HG03571 (cell line): ENCODE data around the gene FRMD1.

ENCODE experiments used
- ATAC-seq: cut with Tn5 transposase; IDR thresholded peaks from one replicate; pipeline ENCODE4 v1.9.1; 2021; ENCODE audit not compliant: unreplicated experiment

The FRMD1 gene

GRCh38 chr6:168031411-168031971 lies 47.5 kb downstream of the FRMD1 start:
- ATAC-seq: no peak

DNA sequence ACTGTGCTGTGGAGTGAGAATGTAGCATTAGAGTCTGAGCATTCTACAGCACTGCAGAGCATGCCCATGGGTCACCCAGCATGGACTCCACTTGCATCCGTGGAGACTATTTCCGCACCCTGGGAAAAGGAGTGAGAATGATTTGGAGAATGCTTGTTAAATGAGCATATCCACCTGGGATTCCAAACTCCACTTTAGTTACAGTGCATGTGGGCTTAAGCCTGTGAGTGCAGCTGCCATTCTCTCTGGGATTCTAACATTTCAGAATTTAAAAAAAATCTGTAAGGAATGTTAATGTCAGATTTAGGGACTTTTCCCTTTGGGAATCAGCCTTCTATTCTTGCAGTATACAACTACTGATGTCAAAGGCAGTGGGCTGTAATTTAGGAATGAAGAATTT lies 48.1 kb downstream of the FRMD1 start:
- no peak for ATAC-seq

- no peak for ATAC-seq
Measured at GRCh38 chr6:168030218-168030746, 48.7 kb downstream of the FRMD1 start.

DNA sequence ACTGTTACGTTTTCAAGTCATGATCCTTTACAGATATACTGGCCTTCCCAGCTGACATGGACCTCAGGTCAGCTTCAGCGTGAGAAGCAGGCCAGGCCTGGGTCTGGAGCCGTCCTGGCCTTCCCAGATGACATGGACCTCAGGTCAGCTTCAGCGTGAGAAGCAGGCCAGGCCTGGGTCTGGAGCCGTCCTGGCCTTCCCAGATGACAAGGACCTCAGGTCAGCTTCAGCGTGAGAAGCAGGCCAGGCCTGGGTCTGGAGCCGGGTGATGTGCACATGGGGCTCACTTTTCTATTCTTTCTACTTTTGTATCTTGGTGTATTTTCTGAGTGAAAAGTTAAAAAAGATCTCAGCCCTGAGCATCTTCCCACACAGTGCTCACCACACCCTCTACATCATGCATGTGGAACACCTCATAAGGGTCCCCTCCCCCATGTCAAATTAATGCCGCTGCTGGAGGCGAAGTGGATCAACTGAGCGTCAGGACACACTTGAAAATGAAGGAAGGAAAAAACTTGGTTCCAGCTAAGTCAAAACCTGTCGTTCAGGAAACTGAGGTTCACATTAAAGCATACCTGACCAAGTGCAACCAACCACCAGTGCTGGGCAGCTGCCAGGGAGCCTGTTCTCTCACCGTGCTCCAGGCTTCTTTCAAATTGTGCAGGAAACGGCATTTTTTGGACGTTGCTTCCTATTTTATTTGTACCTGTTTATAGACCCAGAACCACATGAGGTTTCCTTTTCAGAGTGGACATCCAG lies 49.4 kb downstream of the FRMD1 start:
- ATAC-seq: no peak

DNA sequence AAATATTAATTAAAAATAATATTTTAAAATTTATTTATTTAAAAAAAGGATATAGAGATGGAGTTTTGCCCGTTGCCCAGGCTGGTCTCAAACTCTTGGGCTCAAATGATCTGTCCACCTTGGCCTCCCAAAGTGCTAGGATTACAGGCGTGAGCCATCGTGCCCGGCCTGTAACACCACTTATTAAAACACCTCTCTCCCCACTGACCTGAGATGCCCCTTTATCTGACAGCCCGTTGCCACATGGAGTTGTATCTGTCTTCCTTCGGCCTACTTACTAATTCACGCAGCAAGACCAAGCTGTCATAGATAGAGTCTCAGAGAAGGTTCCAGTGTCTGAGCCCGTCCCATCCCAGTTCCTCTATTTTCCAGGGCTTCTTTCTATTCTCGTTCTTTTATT lies 50.8 kb downstream of the FRMD1 start:
- no peak for ATAC-seq

DNA sequence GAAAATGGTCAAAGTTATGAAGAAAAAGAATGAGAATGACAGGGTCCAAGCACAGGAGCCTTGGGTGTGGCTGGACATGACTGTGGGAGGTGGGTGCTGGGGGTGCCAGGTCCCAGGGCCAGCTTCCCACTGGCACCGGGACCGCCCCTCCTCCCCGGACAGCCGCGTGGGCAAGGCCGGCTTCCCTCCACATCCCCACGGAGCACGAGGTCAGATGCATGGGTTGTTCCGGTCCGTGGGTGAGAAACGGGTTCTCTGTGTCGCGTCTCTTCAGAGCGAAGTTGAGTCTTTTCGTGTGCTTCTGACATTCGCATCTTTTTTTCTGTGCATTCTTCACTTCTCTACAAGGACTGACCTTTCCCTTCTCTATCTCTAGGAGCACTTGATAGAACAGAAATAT lies 51.5 kb downstream of the FRMD1 start:
- no peak for ATAC-seq

DNA sequence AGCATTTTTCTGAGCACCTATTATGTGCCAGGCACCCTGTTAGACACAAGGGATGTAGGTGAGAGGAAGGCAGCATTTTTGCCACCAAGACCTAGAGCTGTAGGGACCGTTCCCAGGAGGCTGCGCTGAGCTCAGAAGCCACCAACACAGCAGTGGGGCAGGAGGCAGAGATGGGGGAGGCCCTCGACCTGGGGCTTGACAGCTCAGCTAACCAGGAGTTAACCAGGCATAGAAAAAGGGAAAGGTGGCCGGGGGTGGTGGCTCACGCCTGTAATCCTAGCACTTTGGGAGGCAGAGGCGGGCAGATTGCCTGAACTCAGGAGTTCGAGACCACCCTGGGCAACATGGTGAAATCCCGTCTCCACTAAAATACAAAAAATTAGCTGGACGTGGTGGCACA lies 52.1 kb downstream of the FRMD1 start:
- ATAC-seq: no peak

DNA sequence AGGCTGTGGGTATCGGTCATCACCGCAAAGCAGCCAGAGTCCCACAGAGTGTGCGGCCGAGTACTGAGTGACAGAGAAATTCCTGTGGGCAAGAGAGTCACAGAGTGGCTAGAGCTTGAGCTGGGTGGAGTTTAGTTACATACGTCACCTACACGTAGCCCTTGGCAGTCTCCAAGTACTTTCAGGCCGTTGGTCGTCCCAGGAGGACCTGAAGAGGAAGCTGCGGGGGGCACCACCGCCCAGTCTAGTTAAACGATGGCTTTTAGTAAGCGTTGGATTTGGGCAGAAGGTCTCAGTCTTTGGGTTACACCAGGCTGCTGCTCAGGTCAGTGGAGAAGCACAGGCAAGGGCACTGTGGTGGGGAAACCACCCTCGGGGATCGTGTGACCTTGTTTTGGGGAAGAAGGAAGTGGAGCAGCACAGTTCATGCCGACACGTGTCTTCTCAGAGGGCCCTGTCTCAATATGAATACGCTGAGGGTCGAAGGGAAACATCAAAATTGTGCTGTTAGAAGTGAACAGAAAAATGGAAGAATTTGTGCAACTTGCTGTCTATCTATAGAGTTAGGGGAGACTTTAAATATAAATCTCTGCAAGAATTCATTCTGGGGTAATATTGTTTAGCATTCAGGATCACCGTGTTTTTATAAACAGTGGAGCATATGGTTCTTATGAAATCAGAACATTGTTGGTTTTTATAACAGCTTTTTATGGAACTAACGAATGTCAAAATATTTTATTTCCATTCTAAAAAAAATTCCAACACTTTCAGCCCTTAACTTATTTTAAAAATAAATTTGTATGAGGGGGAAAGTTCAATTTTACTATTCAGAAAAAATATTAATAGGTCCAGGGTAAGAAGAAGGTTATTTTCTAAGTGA lies 52.9 kb downstream of the FRMD1 start:
- ATAC-seq: no peak

- no peak for ATAC-seq
Measured at GRCh38 chr6:168024951-168025510, 54.0 kb downstream of the FRMD1 start.

GRCh38 chr6:168022488-168023321 lies 56.3 kb downstream of the FRMD1 start:
- no peak for ATAC-seq

- ATAC-seq: no peak
Measured at GRCh38 chr6:168021581-168021980, 57.4 kb downstream of the FRMD1 start.

- no peak for ATAC-seq
Measured at GRCh38 chr6:168020242-168020641, 58.8 kb downstream of the FRMD1 start.

GRCh38 chr6:168018664-168019063 lies 60.3 kb downstream of the FRMD1 start:
- no peak for ATAC-seq

GRCh38 chr6:168017629-168018028 lies 61.4 kb downstream of the FRMD1 start:
- no peak for ATAC-seq

DNA sequence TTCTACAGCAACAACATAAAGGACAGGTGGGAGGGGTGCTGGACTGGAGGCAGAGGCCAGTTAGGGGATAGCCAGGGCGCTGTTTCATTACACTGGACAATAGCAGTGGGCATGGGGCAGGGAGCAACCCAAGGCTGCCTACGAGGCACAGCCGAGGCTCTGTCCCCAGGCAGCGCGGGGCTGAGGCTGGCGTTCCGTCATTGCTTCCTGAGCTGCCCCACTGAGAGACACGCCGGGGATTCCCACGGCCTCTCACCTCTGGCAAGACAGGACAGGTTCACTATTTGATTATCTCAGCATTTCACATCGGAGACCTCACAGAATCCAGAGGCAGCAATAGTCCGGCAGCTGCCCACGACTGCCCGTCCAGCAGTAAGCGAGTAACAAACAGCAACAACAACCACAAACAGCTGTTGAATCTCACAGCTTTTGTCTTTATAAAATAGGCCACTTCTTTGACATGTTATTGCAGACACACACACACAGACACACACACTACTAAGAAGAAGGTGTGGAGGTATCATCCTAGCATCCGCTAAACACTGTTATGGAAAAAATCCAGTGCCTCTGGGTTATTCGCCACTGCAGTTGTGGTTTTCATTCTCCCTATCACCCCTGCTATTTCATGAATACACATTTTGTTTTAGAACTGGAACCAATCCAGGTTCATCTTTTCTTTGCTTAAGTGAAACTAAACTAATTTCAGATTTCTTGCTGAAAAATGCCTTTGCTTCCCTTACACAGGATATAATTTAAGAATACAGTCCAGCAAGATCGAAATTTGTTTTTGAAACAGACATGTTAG lies 62.1 kb downstream of the FRMD1 start:
- no peak for ATAC-seq

DNA sequence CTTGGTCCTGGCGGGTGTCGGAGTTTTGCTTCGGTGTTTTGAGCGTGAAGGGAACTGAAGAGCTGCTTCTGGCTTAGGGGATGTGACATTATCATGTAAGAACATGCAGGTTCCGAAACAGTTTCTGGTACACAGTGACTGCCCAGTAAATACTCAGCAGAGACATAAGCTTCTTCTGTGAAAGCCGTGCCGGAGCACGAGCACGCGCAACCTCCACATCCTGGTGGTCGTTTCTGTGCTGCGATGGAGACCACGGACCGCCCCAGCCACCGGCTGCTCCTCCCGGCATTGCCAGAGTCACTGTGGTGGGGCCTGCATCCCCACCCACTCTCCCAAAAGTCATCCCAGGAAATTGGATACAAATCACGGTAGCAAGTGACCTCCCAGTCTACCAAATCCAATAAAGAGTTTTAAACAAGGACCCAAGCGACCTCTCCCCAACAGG lies 62.8 kb downstream of the FRMD1 start:
- ATAC-seq: no peak

DNA sequence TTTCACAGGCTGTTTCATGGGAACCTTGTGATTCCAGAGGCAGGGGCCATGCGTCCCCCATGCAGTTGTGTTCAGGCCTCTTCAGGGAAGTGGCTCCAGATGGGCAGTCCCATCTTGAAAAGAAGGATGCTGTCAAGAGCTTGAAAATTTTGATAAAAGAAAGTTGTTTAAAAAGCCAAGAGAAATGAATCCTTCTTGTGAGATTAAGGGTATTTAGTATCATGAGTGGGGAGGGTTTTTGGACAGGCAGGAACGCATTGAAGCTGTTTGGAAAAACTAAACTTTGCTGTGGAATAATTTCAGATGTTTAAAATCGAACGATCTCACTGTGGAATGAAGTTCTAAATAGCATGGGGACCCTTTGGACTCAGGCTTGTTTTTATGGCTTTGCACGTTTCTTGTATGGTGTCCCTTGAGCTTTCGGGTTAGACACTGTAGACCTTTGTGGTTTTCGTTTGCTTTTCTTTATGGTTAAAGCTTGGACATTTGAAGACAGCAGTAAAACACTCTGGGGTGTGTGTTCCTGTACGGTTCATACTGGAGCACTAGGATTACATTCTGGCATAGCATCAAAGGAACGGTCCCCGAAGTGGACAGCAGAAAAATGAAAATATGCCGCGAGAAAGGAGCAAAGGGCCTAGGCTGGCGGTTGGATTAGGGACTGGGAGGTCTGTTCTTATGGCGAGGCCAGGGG lies 63.4 kb downstream of the FRMD1 start:
- no peak for ATAC-seq

GRCh38 chr6:168015009-168015408 lies 64.0 kb downstream of the FRMD1 start:
- no peak for ATAC-seq

DNA sequence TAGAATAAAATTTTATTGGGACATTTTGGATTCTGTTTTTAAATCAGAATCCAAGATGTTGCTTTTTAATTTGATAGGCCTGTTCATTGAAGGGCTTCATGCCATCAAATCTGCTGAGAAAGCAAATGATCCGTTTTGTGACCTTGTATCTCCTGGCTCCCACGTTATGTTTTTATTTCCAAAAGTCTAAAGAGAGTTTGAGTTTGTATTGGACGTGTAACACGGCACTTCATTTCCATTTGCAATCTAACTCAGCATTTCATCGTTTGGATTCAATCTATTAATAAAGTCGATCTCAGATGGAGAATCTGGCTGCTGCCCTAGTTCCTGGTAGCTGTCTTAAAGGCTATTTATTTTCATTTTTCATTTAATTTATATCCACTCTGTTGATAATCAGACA lies 64.6 kb downstream of the FRMD1 start:
- ATAC-seq: no peak
